Neural progenitor cell (in vitro differentiated cells): Measurements from ENCODE around the gene PAQR5. TPM values are rescaled to one million over a fixed set of nuclear protein-coding genes. Genes with fewer than 3 reads are reported as not detected.

ENCODE experiments used
- DNase-seq: peaks from one replicate; pipeline ENCODE4 v3.0.0-alpha.2; 2016; ENCODE audit warnings: low spot score
- H2AFZ ChIP-seq: fragments of 200-600 bp; sonication (generic); replicated peaks from 2 replicates; pipeline ENCODE4 v1.6.1; 2016; ENCODE audit warnings: antibody characterized with exemption
- H3F3A ChIP-seq: fragments of 200-600 bp; sonication (generic); 2 replicates; pipeline ENCODE4 v1.6.1; 2016; ENCODE audit warnings: antibody characterized with exemption, low read depth
- H3K27ac ChIP-seq: fragments of 200-600 bp; sonication (generic); 2 replicates; pipeline ENCODE4 v1.5.1; 2016; ENCODE audit warnings: mild to moderate bottlenecking
- H3K27me3 ChIP-seq: fragments of 200-600 bp; sonication (generic); 2 replicates; pipeline ENCODE4 v1.6.1; 2016; ENCODE audit warnings: mild to moderate bottlenecking, moderate library complexity
- H3K36me3 ChIP-seq: fragments of 200-600 bp; sonication (generic); 2 replicates; pipeline ENCODE4 v1.5.1; 2016
- H3K4me1 ChIP-seq: fragments of 200-600 bp; sonication (generic); 2 replicates; pipeline ENCODE4 v1.6.1; 2016; ENCODE audit warnings: mixed run types
- H3K4me2 ChIP-seq: fragments of 200-600 bp; sonication (generic); 2 replicates; pipeline ENCODE4 v1.6.1; 2016
- H3K4me3 ChIP-seq: fragments of 200-600 bp; sonication (generic); 2 replicates; pipeline ENCODE4 v1.5.1; 2016
- H3K79me2 ChIP-seq: fragments of 200-600 bp; sonication (generic); 2 replicates; pipeline ENCODE4 v1.6.1; 2016; ENCODE audit warnings: low read depth
- H3K9ac ChIP-seq: fragments of 200-600 bp; sonication (generic); 2 replicates; pipeline ENCODE4 v1.6.1; 2016
- H3K9me3 ChIP-seq: fragments of 200-600 bp; sonication (generic); 2 replicates; pipeline ENCODE4 v1.5.1; 2016; ENCODE audit warnings: low read depth
- H4K20me1 ChIP-seq: fragments of 200-600 bp; sonication (generic); 2 replicates; pipeline ENCODE4 v1.6.1; 2016; ENCODE audit warnings: low read depth
- H3K27ac Mint-ChIP-seq: 3 replicates; pipeline ENCODE4 v1.8.0; 2021; ENCODE audit warnings: mixed read lengths
- H3K27me3 Mint-ChIP-seq: 2 replicates; pipeline ENCODE4 v1.8.0; 2022; ENCODE audit warnings: low read depth, mild to moderate bottlenecking, inconsistent platforms, moderate library complexity, mixed read lengths; ENCODE audit not compliant: insufficient read depth
- H3K36me3 Mint-ChIP-seq: 3 replicates; pipeline ENCODE4 v1.8.0; 2021; ENCODE audit warnings: mixed read lengths
- H3K4me1 Mint-ChIP-seq: 3 replicates; pipeline ENCODE4 v1.8.0; 2021; ENCODE audit warnings: mixed read lengths
- H3K4me3 Mint-ChIP-seq: 3 replicates; pipeline ENCODE4 v1.8.0; 2021; ENCODE audit warnings: mild to moderate bottlenecking, moderate library complexity, mixed read lengths
- H3K9me3 Mint-ChIP-seq: 3 replicates; pipeline ENCODE4 v1.8.0; 2020; ENCODE audit warnings: mixed read lengths
- CTCF ChIP-seq: fragments of 200-600 bp; sonication (generic); IDR thresholded peaks from 2 replicates; pipeline ENCODE4 v1.5.1; 2017; ENCODE audit warnings: antibody characterized with exemption, mild to moderate bottlenecking
- EZH2 ChIP-seq: fragments of 200-600 bp; sonication (generic); IDR thresholded peaks from 2 replicates; pipeline ENCODE4 v1.6.1; 2017; ENCODE audit warnings: antibody characterized with exemption, mild to moderate bottlenecking, moderate library complexity
- EZH2phosphoT487 ChIP-seq: fragments of 200-600 bp; sonication (generic); IDR thresholded peaks from 2 replicates; pipeline ENCODE4 v1.6.1; 2017; ENCODE audit warnings: antibody characterized with exemption
- total RNA-seq: library from RNA; depleted of rRNA; stranded (reverse); fragments of >200 nt; gene quantifications from 2 replicates; pipeline ENCODE4 v1.2.3, GENCODE V29; 2015; ENCODE audit warnings: low replicate concordance

Gene PAQR5
- total RNA-seq, 1 donor from 2014 or later: 1.4 TPM

GRCh38 chr15:69388260-69388705 is 89.6 kb downstream of the PAQR5 start:
- no peaks in the 10 kb centered on the region for H3K27me3 ChIP-seq
- H3K9me3 ChIP-seq: no peaks in the 10 kb centered on the region
- no peaks in the 10 kb centered on the region for H3K36me3 ChIP-seq
- H3K9ac ChIP-seq: no peak overlapping the region
- no peak overlapping the region for H3K4me3 ChIP-seq
- H3K4me1 ChIP-seq: no peaks in the 10 kb centered on the region
- peaks cover 4% of the 10 kb centered on the region for H3K27me3 Mint-ChIP-seq
- no peak overlapping the region for H3K27ac ChIP-seq
- no peaks in the 10 kb centered on the region for H3F3A ChIP-seq
- no peak for DNase-seq
- H3K4me3 Mint-ChIP-seq: no peak overlapping the region
- H3K4me1 Mint-ChIP-seq: peaks cover 6% of the 10 kb centered on the region
- no peaks in the 10 kb centered on the region for H3K79me2 ChIP-seq
- no peak overlapping the region for H3K27ac Mint-ChIP-seq
- H3K9me3 Mint-ChIP-seq: no peaks in the 10 kb centered on the region
- no peaks in the 10 kb centered on the region for H4K20me1 ChIP-seq
- H2AFZ ChIP-seq: peak overlapping the region; percentile 68
- no peaks in the 10 kb centered on the region for H3K36me3 Mint-ChIP-seq
- TF ChIP-seq CTCF: no peak
- no peak for TF ChIP-seq EZH2
- TF ChIP-seq EZH2phosphoT487: no peak
- H3K4me2 ChIP-seq: no peak overlapping the region

- Histone ChIP-seq H3K4me3 (no peak overlapping the region), H3K4me2 (no peak overlapping the region), H3F3A (no peaks in the 10 kb centered on the region), H3K4me1 (peaks cover 8% of the 10 kb centered on the region), H3K27me3 (no peaks in the 10 kb centered on the region), H2AFZ (no peak overlapping the region), H3K9me3 (no peaks in the 10 kb centered on the region), H3K9ac (no peak overlapping the region), H3K79me2 (no peaks in the 10 kb centered on the region), H3K27ac (no peak overlapping the region), H3K36me3 (no peaks in the 10 kb centered on the region), H4K20me1 (no peaks in the 10 kb centered on the region)
- H3K36me3 Mint-ChIP-seq: no peaks in the 10 kb centered on the region
- H3K27me3 Mint-ChIP-seq: peaks cover 4% of the 10 kb centered on the region
- no peak overlapping the region for H3K27ac Mint-ChIP-seq
- no peak for DNase-seq
- H3K4me1 Mint-ChIP-seq: peaks cover 17% of the 10 kb centered on the region
- H3K9me3 Mint-ChIP-seq: no peaks in the 10 kb centered on the region
- no peak overlapping the region for H3K4me3 Mint-ChIP-seq
- TF ChIP-seq EZH2phosphoT487: no peak
- TF ChIP-seq CTCF: no peak
- TF ChIP-seq EZH2: no peak
These were observed 90.7 kb downstream of the PAQR5 start for GRCh38 chr15:69389426-69389825.

GRCh38 chr15:69390575-69390974 is 91.9 kb downstream of the PAQR5 start:
- Histone ChIP-seq H3K4me1 (peaks cover 12% of the 10 kb centered on the region), H3K27me3 (no peaks in the 10 kb centered on the region), H3K9me3 (no peaks in the 10 kb centered on the region), H3K79me2 (no peaks in the 10 kb centered on the region), H3K4me3 (no peak overlapping the region), H3K36me3 (no peaks in the 10 kb centered on the region), H4K20me1 (no peaks in the 10 kb centered on the region), H3F3A (no peaks in the 10 kb centered on the region), H3K9ac (no peak overlapping the region), H3K4me2 (no peak overlapping the region), H2AFZ (no peak overlapping the region), H3K27ac (no peak overlapping the region)
- Mint-ChIP-seq H3K4me3 (no peak overlapping the region), H3K4me1 (peaks cover 23% of the 10 kb centered on the region), H3K36me3 (no peaks in the 10 kb centered on the region), H3K27me3 (peaks cover 10% of the 10 kb centered on the region), H3K27ac (no peak overlapping the region), H3K9me3 (no peaks in the 10 kb centered on the region)
- no peak for TF ChIP-seq EZH2phosphoT487
- no peak for TF ChIP-seq EZH2
- no peak for TF ChIP-seq CTCF
- no peak for DNase-seq
